GM19372 (cell line): ENCODE data around the gene MCCC1.
A peak's percentile ranks its signal among the peaks of the same experiment; 100 is the strongest.

ENCODE experiments used
- ATAC-seq: cut with Tn5 transposase; IDR thresholded peaks from one replicate; pipeline ENCODE4 v1.9.1; 2021; ENCODE audit warnings: mild to moderate bottlenecking, low read depth, moderate library complexity; ENCODE audit not compliant: unreplicated experiment

The MCCC1 gene

GRCh38 chr3:183058351-183058750 is 40.9 kb downstream of the MCCC1 start:
- ATAC-seq: no peak

- ATAC-seq: no peak
Observed at GRCh38 chr3:183050706-183051105, 48.6 kb downstream of the MCCC1 start.

GRCh38 chr3:183046883-183047282 is 52.4 kb downstream of the MCCC1 start:
- ATAC-seq: no peak

GRCh38 chr3:183044547-183045229 is 54.6 kb downstream of the MCCC1 start:
- ATAC-seq: peak; percentile 99

GRCh38 chr3:183038757-183039156 is 60.5 kb downstream of the MCCC1 start:
- ATAC-seq: no peak

GRCh38 chr3:183038221-183038620 is 61.1 kb downstream of the MCCC1 start:
- no peak for ATAC-seq

GRCh38 chr3:183033746-183034145 is 65.5 kb downstream of the MCCC1 start:
- no peak for ATAC-seq

- ATAC-seq: no peak
Observed at GRCh38 chr3:183032880-183033555, 66.3 kb downstream of the MCCC1 start.

GRCh38 chr3:183031826-183032225 is 67.5 kb downstream of the MCCC1 start:
- no peak for ATAC-seq

GRCh38 chr3:183028416-183028815 is 70.9 kb downstream of the MCCC1 start:
- no peak for ATAC-seq

GRCh38 chr3:183027276-183027675 is 72.0 kb downstream of the MCCC1 start:
- no peak for ATAC-seq

GRCh38 chr3:183022936-183023516 is 76.3 kb downstream of the MCCC1 start:
- no peak for ATAC-seq

- ATAC-seq: no peak
Observed at GRCh38 chr3:183018421-183019192, 80.7 kb downstream of the MCCC1 start.

GRCh38 chr3:183015185-183015584 is 84.1 kb downstream of the MCCC1 start:
- no peak for ATAC-seq

- ATAC-seq: no peak
Observed at GRCh38 chr3:183013856-183014255, 85.4 kb downstream of the MCCC1 start.

- ATAC-seq: no peak
Observed at GRCh38 chr3:183013074-183013473, 86.2 kb downstream of the MCCC1 start.

- ATAC-seq: no peak
Observed at GRCh38 chr3:183008800-183009199, 90.5 kb downstream of the MCCC1 start.

- ATAC-seq: no peak
Observed at GRCh38 chr3:183008303-183008702, 91.0 kb downstream of the MCCC1 start.

- no peak for ATAC-seq
Observed at GRCh38 chr3:183006396-183007002, 92.8 kb downstream of the MCCC1 start.

GRCh38 chr3:182999767-183000166 is 99.5 kb downstream of the MCCC1 start:
- no peak for ATAC-seq
